ENCODE results near the gene KANK2. TPM values are rescaled to one million over a fixed set of nuclear protein-coding genes. Genes with fewer than 3 reads are reported as not detected.
A peak's percentile ranks its signal among the peaks of the same experiment; 100 is the strongest.

KANK2 gene
- total and polyA plus RNA-seq, 2 of the 13 experiments (the other 11 are each of a cell fraction or from before 2014, with no cell fraction given), result 5.7 to 12.9 TPM

DNA sequence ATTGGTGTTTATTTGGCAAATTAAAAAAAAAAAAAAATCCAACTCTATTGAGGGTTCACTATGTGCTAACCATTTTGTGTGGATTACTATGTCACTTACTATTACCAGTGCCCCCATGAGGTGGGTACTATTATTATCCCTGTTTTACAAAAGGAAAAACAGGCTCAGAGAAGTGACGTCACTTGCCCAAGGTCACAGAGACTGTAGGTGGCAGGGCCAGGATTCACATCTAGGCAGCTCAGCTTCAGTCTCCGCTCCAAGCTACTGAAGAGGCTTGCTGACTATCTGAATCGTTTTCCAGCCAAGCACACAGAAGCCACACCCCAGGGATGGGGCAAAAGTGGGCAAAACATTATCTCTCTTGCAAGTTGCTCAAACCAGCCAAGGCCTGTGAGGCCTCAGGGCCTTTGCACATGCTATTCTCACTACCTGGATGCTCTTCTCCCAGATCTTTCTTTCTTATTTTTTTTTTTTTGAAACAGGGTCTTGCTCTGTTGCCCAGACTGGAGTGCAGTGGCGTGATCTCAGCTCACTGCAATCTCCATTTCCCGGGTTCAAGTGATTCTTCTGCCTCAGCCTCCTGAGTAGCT, 37.2 kb upstream of the KANK2 start (continued):
- TF ChIP-seq POLR2AphosphoS5 (IDR thresholded peaks at IDR 0.05; ENCODE audit: low read depth, low read length), result no peak
- TF ChIP-seq ZMYM3 (CRISPR knock-in tag; IDR thresholded peaks at IDR 0.05), result peak; percentile 76
- TF ChIP-seq EP300 (IDR thresholded peaks at IDR 0.05; ENCODE audit: low read depth in 2 of 2, low read length in 2 of 2), result no peak
- TF ChIP-seq EP300 (CRISPR knock-in tag; IDR thresholded peaks at IDR 0.05; ENCODE audit: borderline replicate concordance), result no peak
- no peak for TF ChIP-seq MTF2 (CRISPR knock-in tag; IDR thresholded peaks at IDR 0.05; ENCODE audit: borderline replicate concordance)
- no peak for TF ChIP-seq HOXA3 (CRISPR knock-in tag; IDR thresholded peaks at IDR 0.05)
- no peak for TF ChIP-seq GATAD1 (CRISPR knock-in tag; IDR thresholded peaks at IDR 0.05)
- TF ChIP-seq HIVEP1 (CRISPR knock-in tag; IDR thresholded peaks at IDR 0.05), result no peak
- TF ChIP-seq NPAS2 (CRISPR knock-in tag; IDR thresholded peaks at IDR 0.05; ENCODE audit: borderline replicate concordance), result no peak
- TF ChIP-seq ATF7-NPFF (CRISPR knock-in tag; IDR thresholded peaks at IDR 0.05; ENCODE audit: low read depth), result no peak
- TF ChIP-seq, protein P1, sequence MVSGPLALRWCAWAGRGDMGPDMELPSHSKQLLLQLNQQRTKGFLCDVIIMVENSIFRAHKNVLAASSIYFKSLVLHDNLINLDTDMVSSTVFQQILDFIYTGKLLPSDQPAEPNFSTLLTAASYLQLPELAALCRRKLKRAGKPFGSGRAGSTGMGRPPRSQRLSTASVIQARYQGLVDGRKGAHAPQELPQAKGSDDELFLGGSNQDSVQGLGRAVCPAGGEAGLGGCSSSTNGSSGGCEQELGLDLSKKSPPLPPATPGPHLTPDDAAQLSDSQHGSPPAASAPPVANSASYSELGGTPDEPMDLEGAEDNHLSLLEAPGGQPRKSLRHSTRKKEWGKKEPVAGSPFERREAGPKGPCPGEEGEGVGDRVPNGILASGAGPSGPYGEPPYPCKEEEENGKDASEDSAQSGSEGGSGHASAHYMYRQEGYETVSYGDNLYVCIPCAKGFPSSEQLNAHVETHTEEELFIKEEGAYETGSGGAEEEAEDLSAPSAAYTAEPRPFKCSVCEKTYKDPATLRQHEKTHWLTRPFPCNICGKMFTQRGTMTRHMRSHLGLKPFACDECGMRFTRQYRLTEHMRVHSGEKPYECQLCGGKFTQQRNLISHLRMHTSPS (CRISPR knock-in tag; IDR thresholded peaks at IDR 0.05; ENCODE audit: low read depth), result no peak
- no peak for TF ChIP-seq ZNF841 (CRISPR knock-in tag; IDR thresholded peaks at IDR 0.05; ENCODE audit: borderline replicate concordance)
- no peak for TF ChIP-seq SUZ12 (IDR thresholded peaks at IDR 0.05; ENCODE audit: low read depth, low read length)
- 0 out of 2 replicates have a peak, but pooled peaks have one; percentile 61 for TF ChIP-seq ZBTB21 (CRISPR knock-in tag; IDR thresholded peaks at IDR 0.05)
- TF ChIP-seq SMAD9 (CRISPR knock-in tag; IDR thresholded peaks at IDR 0.05), result no peak
- no peak for TF ChIP-seq NFKBIZ (CRISPR knock-in tag; IDR thresholded peaks at IDR 0.05)
- TF ChIP-seq, protein P2, sequence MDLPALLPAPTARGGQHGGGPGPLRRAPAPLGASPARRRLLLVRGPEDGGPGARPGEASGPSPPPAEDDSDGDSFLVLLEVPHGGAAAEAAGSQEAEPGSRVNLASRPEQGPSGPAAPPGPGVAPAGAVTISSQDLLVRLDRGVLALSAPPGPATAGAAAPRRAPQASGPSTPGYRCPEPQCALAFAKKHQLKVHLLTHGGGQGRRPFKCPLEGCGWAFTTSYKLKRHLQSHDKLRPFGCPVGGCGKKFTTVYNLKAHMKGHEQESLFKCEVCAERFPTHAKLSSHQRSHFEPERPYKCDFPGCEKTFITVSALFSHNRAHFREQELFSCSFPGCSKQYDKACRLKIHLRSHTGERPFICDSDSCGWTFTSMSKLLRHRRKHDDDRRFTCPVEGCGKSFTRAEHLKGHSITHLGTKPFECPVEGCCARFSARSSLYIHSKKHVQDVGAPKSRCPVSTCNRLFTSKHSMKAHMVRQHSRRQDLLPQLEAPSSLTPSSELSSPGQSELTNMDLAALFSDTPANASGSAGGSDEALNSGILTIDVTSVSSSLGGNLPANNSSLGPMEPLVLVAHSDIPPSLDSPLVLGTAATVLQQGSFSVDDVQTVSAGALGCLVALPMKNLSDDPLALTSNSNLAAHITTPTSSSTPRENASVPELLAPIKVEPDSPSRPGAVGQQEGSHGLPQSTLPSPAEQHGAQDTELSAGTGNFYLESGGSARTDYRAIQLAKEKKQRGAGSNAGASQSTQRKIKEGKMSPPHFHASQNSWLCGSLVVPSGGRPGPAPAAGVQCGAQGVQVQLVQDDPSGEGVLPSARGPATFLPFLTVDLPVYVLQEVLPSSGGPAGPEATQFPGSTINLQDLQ (CRISPR knock-in tag; IDR thresholded peaks at IDR 0.05), result no peak
- no peak for TF ChIP-seq MEIS2 (CRISPR knock-in tag; IDR thresholded peaks at IDR 0.05)
- no peak for TF ChIP-seq ZNF501 (CRISPR knock-in tag; IDR thresholded peaks at IDR 0.05)
- TF ChIP-seq, protein P3, sequence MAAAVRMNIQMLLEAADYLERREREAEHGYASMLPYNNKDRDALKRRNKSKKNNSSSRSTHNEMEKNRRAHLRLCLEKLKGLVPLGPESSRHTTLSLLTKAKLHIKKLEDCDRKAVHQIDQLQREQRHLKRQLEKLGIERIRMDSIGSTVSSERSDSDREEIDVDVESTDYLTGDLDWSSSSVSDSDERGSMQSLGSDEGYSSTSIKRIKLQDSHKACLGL (CRISPR knock-in tag; IDR thresholded peaks at IDR 0.05), result no peak
- peak; percentile 92 for TF ChIP-seq ATF7 (IDR thresholded peaks at IDR 0.05)
- no peak for TF ChIP-seq ATF7 (CRISPR knock-in tag; IDR thresholded peaks at IDR 0.05)
- TF ChIP-seq, protein P4, sequence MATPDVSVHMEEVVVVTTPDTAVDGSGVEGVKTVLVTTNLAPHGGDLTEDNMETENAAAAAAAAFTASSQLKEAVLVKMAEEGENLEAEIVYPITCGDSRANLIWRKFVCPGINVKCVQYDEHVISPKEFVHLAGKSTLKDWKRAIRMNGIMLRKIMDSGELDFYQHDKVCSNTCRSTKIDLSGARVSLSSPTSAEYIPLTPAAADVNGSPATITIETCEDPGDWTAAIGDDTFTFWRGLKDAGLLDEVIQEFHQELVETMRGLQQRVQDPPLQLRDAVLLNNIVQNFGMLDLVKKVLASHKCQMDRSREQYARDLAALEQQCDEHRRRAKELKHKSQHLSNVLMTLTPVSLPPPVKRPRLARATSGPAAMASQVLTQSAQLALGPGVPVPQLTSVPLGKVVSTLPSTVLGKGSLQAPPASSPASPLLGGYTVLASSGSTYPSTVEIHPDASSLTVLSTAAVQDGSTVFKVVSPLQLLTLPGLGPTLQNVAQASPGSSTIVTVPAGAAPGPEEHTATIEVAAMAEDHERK (CRISPR knock-in tag; IDR thresholded peaks at IDR 0.05; ENCODE audit: low read depth), result no peak
- TF ChIP-seq ETV5 (CRISPR knock-in tag; IDR thresholded peaks at IDR 0.05; ENCODE audit: borderline replicate concordance), result no peak
- TF ChIP-seq, protein P5, sequence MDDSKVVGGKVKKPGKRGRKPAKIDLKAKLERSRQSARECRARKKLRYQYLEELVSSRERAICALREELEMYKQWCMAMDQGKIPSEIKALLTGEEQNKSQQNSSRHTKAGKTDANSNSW (CRISPR knock-in tag; IDR thresholded peaks at IDR 0.05; ENCODE audit: borderline replicate concordance), result no peak
- peak; percentile 15; the same call in 1 of the 2 replicates for TF ChIP-seq ZNF768 (CRISPR knock-in tag; IDR thresholded peaks at IDR 0.05)
- TF ChIP-seq ATF1 (CRISPR knock-in tag; IDR thresholded peaks at IDR 0.05), result peak; percentile 41; the same call in 1 of the 2 replicates

Data from HepG2 (cell line).